Measurements from ENCODE around the gene MED13. TPM values are rescaled to one million over a fixed set of nuclear protein-coding genes. Genes with fewer than 3 reads are reported as not detected.

Gene MED13
- total RNA-seq, 6 experiments from 2014 or later: 29.0 to 40.5 (median 33.6) TPM

GRCh38 chr17:62070900-62071299 is 5.8 kb upstream of the MED13 start:
- peaks cover under 1% of the 10 kb centered on the region; the same call in 1 of the 2 replicates for H3K27me3 Mint-ChIP-seq (ENCODE audit: insufficient read depth)
- TF ChIP-seq, protein P1, sequence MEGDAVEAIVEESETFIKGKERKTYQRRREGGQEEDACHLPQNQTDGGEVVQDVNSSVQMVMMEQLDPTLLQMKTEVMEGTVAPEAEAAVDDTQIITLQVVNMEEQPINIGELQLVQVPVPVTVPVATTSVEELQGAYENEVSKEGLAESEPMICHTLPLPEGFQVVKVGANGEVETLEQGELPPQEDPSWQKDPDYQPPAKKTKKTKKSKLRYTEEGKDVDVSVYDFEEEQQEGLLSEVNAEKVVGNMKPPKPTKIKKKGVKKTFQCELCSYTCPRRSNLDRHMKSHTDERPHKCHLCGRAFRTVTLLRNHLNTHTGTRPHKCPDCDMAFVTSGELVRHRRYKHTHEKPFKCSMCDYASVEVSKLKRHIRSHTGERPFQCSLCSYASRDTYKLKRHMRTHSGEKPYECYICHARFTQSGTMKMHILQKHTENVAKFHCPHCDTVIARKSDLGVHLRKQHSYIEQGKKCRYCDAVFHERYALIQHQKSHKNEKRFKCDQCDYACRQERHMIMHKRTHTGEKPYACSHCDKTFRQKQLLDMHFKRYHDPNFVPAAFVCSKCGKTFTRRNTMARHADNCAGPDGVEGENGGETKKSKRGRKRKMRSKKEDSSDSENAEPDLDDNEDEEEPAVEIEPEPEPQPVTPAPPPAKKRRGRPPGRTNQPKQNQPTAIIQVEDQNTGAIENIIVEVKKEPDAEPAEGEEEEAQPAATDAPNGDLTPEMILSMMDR (IDR thresholded peaks at IDR 0.05): no peak
- no peaks in the 10 kb centered on the region for H3K9me3 Mint-ChIP-seq
- H3K27ac Mint-ChIP-seq: no peak overlapping the region
- H3K36me3 Mint-ChIP-seq (ENCODE audit: low read depth): peaks cover 5% of the 10 kb centered on the region; the same call in 1 of the 2 replicates
- H3K4me3 Mint-ChIP-seq: no peak overlapping the region
- no peak for DNase-seq
- H3K4me1 Mint-ChIP-seq (ENCODE audit: low read depth): peaks cover 6% of the 10 kb centered on the region

DNA sequence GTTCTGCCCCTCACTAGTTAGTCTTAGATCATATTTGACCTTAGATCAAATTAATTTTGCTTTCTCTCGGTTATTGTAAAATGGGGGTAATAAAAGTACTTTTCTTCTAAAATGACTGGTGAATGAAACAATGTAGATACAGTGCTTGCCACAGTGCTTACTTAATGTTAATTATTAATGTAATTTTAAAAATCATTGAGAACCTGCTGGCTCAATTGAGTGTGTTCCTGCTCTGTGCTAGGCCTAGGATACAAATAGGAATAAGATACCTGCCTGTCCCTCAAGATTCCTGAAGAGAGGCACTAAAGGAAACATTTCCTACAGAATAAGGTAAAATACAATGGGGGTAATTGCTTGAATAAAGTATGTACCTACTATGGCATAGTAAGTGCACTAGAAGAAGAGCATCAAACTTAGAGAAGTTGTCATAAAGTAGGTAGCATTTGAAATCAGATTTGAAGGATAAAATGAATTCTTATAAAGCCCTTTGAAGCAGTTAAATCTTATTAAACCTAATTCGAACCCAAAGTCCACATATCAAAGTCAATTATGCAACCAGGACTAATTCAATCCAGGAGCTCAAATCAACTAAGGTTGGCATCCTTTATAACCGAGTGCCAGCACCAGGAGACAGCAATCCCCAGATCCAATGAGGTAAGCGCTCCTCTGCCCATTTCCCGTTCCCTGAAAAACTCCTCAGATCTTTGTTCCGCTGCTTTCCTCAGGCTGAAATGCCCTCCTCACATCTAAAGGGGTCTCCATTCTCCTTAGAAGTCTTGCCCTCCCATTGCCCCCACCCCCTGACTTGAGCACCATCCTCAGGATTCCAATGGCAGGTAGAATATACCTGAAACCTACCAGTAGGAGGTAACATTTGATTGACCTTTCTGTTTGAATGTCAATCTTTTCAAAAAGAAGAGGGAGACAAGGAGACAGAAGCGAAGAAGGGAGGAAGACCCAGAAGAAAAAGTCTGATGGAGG is 2.4 kb upstream of the MED13 start:
- TF ChIP-seq, protein P1 (IDR thresholded peaks at IDR 0.05): no peak
- no peaks in the 10 kb centered on the region for H3K9me3 Mint-ChIP-seq
- peaks cover 21% of the 10 kb centered on the region for H3K4me1 Mint-ChIP-seq (ENCODE audit: low read depth)
- H3K27ac Mint-ChIP-seq: no peak overlapping the region
- peaks cover 8% of the 10 kb centered on the region; the same call in 1 of the 2 replicates for H3K36me3 Mint-ChIP-seq (ENCODE audit: low read depth)
- no peak overlapping the region for H3K4me3 Mint-ChIP-seq
- no peak for DNase-seq
- peaks cover 3% of the 10 kb centered on the region; the same call in 1 of the 2 replicates for H3K27me3 Mint-ChIP-seq (ENCODE audit: insufficient read depth)

DNA sequence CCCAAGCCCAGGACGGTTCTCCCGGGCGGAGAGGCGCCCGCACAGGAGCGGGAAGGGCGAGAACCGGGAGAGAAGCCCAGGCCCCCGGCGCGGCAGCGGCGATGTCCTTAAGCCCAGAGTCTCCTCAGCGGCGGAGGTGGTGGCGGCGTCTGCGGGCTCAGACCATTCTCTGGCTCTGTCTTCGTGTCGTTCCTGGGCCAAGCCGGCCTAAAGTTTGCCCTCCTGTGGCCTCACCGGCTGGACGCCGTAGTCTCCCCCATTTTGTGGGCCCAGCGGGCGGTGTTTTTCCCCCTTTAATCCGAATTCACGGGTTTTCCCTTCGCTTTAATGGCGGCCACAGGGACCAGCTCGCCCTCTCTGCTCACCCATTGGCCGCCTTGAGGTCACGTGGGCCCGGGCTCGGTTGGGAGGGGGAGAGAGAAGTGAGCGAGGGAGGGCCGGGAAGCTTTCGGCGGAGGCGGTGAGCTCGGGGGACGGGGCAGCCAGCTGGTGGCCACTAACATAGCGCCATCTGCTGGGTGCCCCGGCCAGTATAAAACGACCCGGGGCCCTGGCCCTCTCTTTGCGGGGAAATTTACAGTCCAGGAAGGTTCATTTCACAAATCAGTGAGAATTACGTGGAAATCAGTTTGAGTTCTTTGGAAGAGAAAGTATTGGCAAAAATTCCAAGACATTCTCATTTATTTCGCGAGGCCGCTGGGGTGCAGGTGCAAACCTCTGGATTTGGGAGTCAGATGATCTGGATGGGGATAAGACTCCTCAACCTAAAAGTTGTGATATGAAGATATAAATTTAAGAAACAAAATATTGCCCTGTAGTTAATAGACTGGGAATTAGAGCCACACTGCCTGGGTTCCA is 762 bp upstream of the MED13 start:
- DNase-seq: peak; percentile 97
- Mint-ChIP-seq H3K4me1 (ENCODE audit: low read depth) (peaks cover 31% of the 10 kb centered on the region), H3K27me3 (ENCODE audit: insufficient read depth) (peaks cover 3% of the 10 kb centered on the region; the same call in 1 of the 2 replicates), H3K27ac (peak overlapping the region; percentile 98), H3K9me3 (no peaks in the 10 kb centered on the region), H3K4me3 (peak overlapping the region; percentile 95), H3K36me3 (ENCODE audit: low read depth) (peaks cover 4% of the 10 kb centered on the region; the same call in 1 of the 2 replicates)
- TF ChIP-seq, protein P1 (IDR thresholded peaks at IDR 0.05): peak; percentile 97

GRCh38 chr17:62064029-62064790 is 868 bp downstream of the MED13 start:
- DNase-seq: no peak
- H3K36me3 Mint-ChIP-seq (ENCODE audit: low read depth): peaks cover 7% of the 10 kb centered on the region

More at GRCh38 chr17:62064029-62064790, 868 bp downstream of the MED13 start:
- TF ChIP-seq, protein P1 (IDR thresholded peaks at IDR 0.05): no peak
- Mint-ChIP-seq H3K27me3 (ENCODE audit: insufficient read depth) (peaks cover 3% of the 10 kb centered on the region; the same call in 1 of the 2 replicates), H3K4me1 (ENCODE audit: low read depth) (peaks cover 35% of the 10 kb centered on the region), H3K4me3 (peak overlapping the region; percentile 96), H3K9me3 (no peaks in the 10 kb centered on the region), H3K27ac (peak overlapping the region; percentile 81)
